Stimulated activated CD4-positive, alpha-beta T cell treated with anti-CD3 and anti-CD28 coated beads, Interleukin-12 subunit alpha, Interleukin-12 subunit beta, amount 100 ng/mL, for 48 hours (primary cell): ENCODE data around the gene FAM83C.

Experiments used
- DNase-seq, 3 donors: peaks; one replicate each; pipeline ENCODE4 v3.0.0-alpha.2; 2020; ENCODE audit warnings: low read depth in 2 of 3, low spot score in 1 of 3

FAM83C gene

DNA sequence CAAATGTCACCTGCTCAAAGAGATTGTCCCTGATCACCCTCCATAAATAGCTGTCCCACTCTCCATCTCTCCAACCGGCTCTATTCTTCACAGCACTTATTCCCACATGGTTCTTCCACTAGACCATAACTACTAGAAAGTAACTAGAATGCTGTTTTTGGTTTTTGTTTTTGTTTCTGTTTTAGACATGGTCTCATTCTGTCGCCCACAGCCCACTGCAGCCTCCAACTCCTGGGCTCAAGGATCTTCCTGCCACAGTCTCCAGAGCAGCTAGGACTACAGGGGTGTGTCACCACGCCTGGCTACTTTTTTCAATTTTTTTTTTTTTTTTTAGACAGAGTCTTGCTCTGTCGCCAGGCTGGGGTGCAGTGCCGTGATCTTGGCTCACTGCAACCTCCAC, 53.5 kb downstream of the FAM83C start:
- DNase-seq = no peak

DNA sequence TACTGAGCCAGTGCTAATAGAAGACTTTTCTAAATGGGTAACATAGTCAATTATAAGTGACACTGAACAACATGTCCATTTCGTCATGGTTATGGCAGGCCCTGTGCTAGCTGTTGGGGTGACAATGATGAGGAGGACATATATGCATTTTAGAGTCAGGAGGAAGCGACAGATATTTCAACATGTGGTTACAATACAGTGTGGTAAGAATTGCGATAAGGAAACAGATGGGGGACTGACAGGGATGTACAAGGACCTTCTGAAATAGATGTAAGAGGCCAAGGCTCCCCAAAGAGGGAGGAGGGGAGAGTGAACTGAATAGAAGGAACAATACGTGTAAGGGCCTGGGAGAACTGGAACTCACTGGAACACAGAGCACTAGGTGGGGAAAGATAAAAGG, 54.1 kb downstream of the FAM83C start:
- no peak for DNase-seq

DNA sequence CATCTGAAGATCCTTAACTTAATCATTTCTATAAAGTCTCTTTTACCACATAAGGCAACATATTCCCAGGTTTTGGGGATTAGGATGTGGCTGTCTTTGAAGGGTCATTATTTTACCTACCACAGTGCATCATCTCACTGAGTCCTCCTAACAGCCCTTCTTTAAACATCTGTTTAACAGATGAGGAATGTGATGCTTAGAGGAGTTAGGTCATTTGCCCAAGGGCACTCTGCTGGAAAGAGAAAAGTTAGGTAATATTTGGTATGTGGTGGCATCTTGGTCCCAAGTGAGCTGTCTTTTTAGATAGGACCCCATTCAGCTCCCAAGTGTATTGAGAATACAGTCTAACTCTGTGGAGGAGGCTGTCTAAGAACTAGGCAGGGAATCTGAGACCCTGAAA, 54.7 kb downstream of the FAM83C start:
- no peak for DNase-seq

DNA sequence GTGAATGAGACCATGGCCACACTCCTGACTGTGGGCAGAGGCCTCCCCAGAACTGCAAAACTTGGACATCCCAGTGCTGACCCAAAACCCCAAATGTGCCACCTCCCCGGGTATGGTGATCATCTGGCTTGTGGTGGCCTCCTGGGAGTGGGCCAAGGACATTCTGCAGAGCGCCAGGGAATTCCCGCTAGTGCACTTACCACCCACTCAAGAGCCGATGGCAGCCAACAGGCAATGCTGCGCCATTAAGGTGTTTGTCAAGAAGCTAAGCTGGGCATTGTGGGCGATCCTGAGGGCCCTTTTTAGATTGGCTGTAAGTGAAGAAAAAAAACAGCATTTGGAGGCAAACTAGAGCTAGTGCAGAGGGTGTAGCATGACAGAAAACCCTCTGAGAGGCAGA, 56.3 kb downstream of the FAM83C start:
- DNase-seq = no peak
